Thyroid gland (tissue), 4 donors: ENCODE measurements around the gene VASP. TPM values are rescaled to one million over a fixed set of nuclear protein-coding genes. Genes with fewer than 3 reads are reported as not detected.

ENCODE experiments used
- DNase-seq, 2 donors: peaks; one replicate each; pipeline ENCODE4 v3.0.0-alpha.2; 2019
- H3K27ac ChIP-seq, 3 donors: fragments of 200-600 bp; sonication (generic); 1 replicate in 2 of 3; 2 replicates in 1 of 3; pipeline ENCODE4 v1.5.1; 2016 to 2019; ENCODE audit warnings: mild to moderate bottlenecking in 1 of 3, moderate library complexity in 1 of 3
- H3K27me3 ChIP-seq: fragments of 200-600 bp; sonication (generic); one replicate; pipeline ENCODE4 v1.5.1; 2019
- H3K36me3 ChIP-seq, 2 donors: fragments of 200-600 bp; sonication (generic); one replicate each; pipeline ENCODE4 v1.5.1; 2016 to 2019
- H3K4me1 ChIP-seq, 2 donors: fragments of 200-600 bp; sonication (generic); one replicate each; pipeline ENCODE4 v1.5.1; 2017 to 2019
- H3K4me3 ChIP-seq, 3 donors: fragments of 200-600 bp; sonication (generic); replicated peaks in 1 of 3; 1 replicate in 2 of 3; 2 replicates in 1 of 3; pipeline ENCODE4 v1.5.1; 2016; ENCODE audit warnings: mild to moderate bottlenecking in 1 of 3
- H3K9me3 ChIP-seq: fragments of 200-600 bp; sonication (generic); one replicate; pipeline ENCODE4 v1.5.1; 2017
- POLR2A ChIP-seq, 2 donors: fragments of 450-650 bp; IDR thresholded peaks; one replicate each; pipeline ENCODE4 v1.6.1; 2017; ENCODE audit warnings: antibody characterized with exemption in 2 of 2, mild to moderate bottlenecking in 2 of 2, moderate library complexity in 1 of 2
- WGBS, 2 donors: methylation state at CpG; one replicate each; pipeline ENCODE4 v1.1.5; 2017; 5-methylcytosine and 5-hydroxymethylcytosine counted together
- intact Hi-C: fragments of 100-400 bp; cut with DNase I; formaldehyde crosslinking; loops from one replicate; pipeline ENCODE4 v1.15.1; 2023
- total RNA-seq, 4 donors: library from RNA; depleted of rRNA; stranded (reverse); fragments of >200 nt; gene quantifications; one replicate each; pipeline ENCODE4 v1.2.3, GENCODE V29; 2016
- TF ChIP-seq, protein P1 (sequence below), 6 experiments: fragments of 200-600 bp in 3 of 6; fragments of 450-650 bp in 3 of 6; sonication (generic) in 3 of 6; IDR thresholded peaks; one replicate each; pipeline ENCODE4 v1.5.1; 2016 to 2019; ENCODE audit warnings: antibody characterized with exemption in 6 of 6, mild to moderate bottlenecking in 2 of 6, inconsistent platforms in 1 of 6, moderate library complexity in 1 of 6

VASP gene
- total RNA-seq, 4 donors from 2014 or later = 34.3 to 50.8 (median 45.1) TPM

DNA sequence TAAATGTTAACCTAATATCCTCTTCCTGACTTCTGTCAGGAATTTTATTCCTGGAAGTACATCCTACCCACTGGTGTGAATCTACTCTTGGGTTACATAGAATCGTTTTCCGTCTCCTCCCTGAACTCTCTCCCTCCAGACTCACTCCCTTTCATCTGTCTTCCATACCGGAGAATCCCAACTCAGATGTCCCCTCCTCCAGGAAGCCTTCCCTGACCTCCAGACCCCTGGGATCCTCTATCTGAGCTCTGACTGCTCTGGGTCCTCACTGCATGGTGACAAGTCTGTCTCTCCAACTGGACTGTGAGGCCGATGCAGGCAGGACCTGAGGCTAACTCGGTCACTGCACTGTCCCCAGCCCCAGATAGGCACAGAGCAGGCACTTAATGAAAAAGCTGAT, 52.8 kb downstream of the VASP start:
- WGBS, 2 donors = 85 to 90% methylated on average over 5 of the region's 5 CpGs
- H3K4me1 ChIP-seq = no peaks in the 10 kb centered on the region

DNA sequence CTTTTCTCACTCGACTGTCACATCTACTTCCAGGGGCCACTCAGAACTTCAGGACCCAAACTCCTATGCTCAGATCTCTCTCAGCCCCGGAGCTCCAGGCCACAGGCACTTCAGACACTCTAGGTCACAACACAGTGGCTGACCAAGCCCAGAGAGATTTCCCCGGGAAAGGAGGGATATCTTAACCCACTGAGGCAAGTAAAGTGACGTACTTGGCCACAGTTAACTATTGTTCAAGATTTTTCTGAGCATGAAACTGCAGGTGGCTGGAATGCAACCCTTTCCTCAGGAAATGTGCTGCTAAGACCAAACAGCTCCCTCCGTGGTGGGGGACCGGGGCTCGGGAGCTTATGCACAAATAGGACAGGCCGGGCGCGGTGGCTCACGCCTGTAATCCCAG, 53.4 kb downstream of the VASP start:
- TF ChIP-seq, protein P1, sequence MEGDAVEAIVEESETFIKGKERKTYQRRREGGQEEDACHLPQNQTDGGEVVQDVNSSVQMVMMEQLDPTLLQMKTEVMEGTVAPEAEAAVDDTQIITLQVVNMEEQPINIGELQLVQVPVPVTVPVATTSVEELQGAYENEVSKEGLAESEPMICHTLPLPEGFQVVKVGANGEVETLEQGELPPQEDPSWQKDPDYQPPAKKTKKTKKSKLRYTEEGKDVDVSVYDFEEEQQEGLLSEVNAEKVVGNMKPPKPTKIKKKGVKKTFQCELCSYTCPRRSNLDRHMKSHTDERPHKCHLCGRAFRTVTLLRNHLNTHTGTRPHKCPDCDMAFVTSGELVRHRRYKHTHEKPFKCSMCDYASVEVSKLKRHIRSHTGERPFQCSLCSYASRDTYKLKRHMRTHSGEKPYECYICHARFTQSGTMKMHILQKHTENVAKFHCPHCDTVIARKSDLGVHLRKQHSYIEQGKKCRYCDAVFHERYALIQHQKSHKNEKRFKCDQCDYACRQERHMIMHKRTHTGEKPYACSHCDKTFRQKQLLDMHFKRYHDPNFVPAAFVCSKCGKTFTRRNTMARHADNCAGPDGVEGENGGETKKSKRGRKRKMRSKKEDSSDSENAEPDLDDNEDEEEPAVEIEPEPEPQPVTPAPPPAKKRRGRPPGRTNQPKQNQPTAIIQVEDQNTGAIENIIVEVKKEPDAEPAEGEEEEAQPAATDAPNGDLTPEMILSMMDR (IDR thresholded peaks at IDR 0.05) = no peak
- no peak for TF ChIP-seq POLR2A (IDR thresholded peaks at IDR 0.05)
- Histone ChIP-seq H3K36me3 (no peaks in the 10 kb centered on the region), H3K27me3 (no peaks in the 10 kb centered on the region), H3K9me3 (no peaks in the 10 kb centered on the region), H3K4me1 (no peaks in the 10 kb centered on the region), H3K27ac (no peak overlapping the region), H3K4me3 (no peak overlapping the region)
- intact Hi-C loops = no loop called here
- DNase-seq = no peak
- 77 to 82% methylated on average over 11 of the region's 11 CpGs for WGBS, 2 donors

More for the DNA sequence above, 52.8 kb downstream of the VASP start:
- intact Hi-C loops = no loop called here
- H3K4me3 ChIP-seq = no peak overlapping the region
- H3K9me3 ChIP-seq = no peaks in the 10 kb centered on the region
- H3K27me3 ChIP-seq = no peaks in the 10 kb centered on the region
- H3K27ac ChIP-seq = no peak overlapping the region
- no peaks in the 10 kb centered on the region for H3K36me3 ChIP-seq
- TF ChIP-seq, protein P1 (IDR thresholded peaks at IDR 0.05) = no peak
- TF ChIP-seq POLR2A (IDR thresholded peaks at IDR 0.05) = no peak
- no peak for DNase-seq

DNA sequence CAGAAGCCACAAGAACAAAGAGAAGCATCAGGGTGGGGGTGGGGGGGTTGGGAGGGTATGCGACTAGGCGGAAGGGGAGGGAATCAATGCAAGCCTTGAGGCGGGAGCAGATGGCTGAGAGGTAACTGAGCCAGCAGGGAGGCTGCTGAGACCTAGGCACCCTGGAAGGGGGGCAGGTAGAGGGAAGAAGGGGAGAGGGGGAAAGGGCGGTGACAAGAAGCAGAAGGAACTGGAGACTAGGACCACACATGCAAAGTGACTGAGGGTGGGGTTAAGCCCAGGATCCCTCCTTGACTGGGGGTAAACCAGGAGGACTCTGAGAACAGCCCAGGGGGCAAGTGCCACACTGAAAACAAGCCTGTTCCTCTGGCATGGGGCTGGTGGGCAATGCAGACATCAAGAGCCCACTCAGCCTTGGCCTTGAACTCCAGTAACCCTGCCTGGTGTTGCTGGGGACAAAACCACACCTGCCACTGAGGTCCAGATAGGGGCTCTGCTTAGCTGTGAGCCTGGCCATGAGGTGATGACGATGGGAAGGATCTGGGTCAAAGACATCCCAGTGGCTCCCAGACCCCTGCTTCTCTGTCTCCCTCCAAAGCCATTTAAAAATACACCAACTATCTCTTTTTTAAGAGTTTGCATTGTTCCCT, 57.0 kb downstream of the VASP start:
- no peak overlapping the region for H3K4me3 ChIP-seq
- no peaks in the 10 kb centered on the region for H3K27me3 ChIP-seq
- no peak for DNase-seq
- no peaks in the 10 kb centered on the region for H3K4me1 ChIP-seq
- no peaks in the 10 kb centered on the region for H3K9me3 ChIP-seq
- 75 to 80% methylated on average over 5 of the region's 5 CpGs for WGBS, 2 donors
- H3K27ac ChIP-seq = no peak overlapping the region
- TF ChIP-seq, protein P1 (IDR thresholded peaks at IDR 0.05) = no peak
- no peak for TF ChIP-seq POLR2A (IDR thresholded peaks at IDR 0.05)
- intact Hi-C loops = no loop called here
- H3K36me3 ChIP-seq = no peaks in the 10 kb centered on the region

DNA sequence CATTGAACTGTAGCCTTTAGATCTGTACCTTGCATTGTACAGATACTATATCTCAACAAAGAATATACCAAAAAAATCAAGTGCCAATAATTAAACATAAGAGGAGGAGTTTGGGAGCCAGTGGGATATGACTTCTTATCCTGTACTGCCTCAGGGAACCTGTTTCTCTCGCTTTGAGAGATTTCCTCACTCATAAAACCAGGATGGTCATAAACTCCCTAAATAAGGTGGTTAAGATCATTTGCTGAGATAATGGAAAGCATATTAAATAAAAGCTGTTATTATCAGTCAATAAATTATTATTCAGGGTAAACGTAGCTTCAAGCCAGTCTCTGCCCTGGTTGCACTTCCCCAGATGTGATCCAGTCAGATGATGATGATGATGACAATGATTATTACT, 60.3 kb downstream of the VASP start:
- Histone ChIP-seq H3K9me3 (no peaks in the 10 kb centered on the region), H3K36me3 (no peaks in the 10 kb centered on the region), H3K27me3 (no peaks in the 10 kb centered on the region), H3K4me3 (no peak overlapping the region), H3K27ac (no peak overlapping the region), H3K4me1 (no peaks in the 10 kb centered on the region)
- TF ChIP-seq, protein P1 (IDR thresholded peaks at IDR 0.05) = no peak
- no peak for TF ChIP-seq POLR2A (IDR thresholded peaks at IDR 0.05)
- DNase-seq = no peak
- 94 to 95% methylated on average over 2 of the region's 2 CpGs for WGBS, 2 donors
- intact Hi-C loops = no loop called here

DNA sequence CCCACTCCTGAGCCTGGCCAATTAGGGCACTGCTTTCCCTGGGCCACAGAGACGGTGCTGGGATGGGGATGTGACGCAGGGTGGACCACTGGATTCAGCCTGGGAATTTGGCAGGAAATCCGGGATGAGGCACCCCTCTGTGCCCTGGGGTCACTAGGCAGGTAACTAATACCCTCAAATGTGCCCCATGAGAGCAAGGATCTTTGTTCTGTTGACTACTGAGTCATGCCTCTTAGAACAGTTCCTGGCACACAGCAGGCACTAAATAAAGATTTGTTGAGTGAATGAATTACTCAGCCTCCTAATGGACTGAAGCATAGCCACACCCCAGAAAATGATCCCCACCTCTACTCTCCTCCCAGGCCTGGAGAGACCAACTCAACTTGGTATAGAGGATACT, 61.5 kb downstream of the VASP start:
- H3K4me3 ChIP-seq = no peak overlapping the region
- no peaks in the 10 kb centered on the region for H3K36me3 ChIP-seq
- 83 to 96% methylated on average over 1 to 3 of the region's 3 CpGs for WGBS, 2 donors
- no peaks in the 10 kb centered on the region for H3K9me3 ChIP-seq
- no peaks in the 10 kb centered on the region for H3K4me1 ChIP-seq
- H3K27ac ChIP-seq = no peak overlapping the region
- H3K27me3 ChIP-seq = no peaks in the 10 kb centered on the region
- no peak for DNase-seq
- TF ChIP-seq POLR2A (IDR thresholded peaks at IDR 0.05) = no peak
- TF ChIP-seq, protein P1 (IDR thresholded peaks at IDR 0.05) = no peak
- intact Hi-C loops = no loop called here
